OCI-LY1 (cell line): ENCODE results near the gene EPM2AIP1.

Source experiments
- H2AFZ ChIP-seq: fragments of 200-600 bp; sonication (generic), shearing (Covaris generic); 2 replicates; pipeline ENCODE4 v1.6.0; 2014; ENCODE audit warnings: antibody characterized with exemption, mild to moderate bottlenecking, low read length
- H3F3A ChIP-seq: fragments of 200-600 bp; sonication (generic), shearing (Covaris generic); 2 replicates; pipeline ENCODE4 v1.6.0; 2014; ENCODE audit warnings: mild to moderate bottlenecking, antibody characterized with exemption, low read length, moderate library complexity; ENCODE audit not compliant: insufficient read depth
- H3K27ac ChIP-seq: fragments of 200-600 bp; sonication (generic); 2 replicates; pipeline ENCODE4 v1.5.1; 2014; ENCODE audit warnings: low read length, mixed run types, mild to moderate bottlenecking, low read depth; ENCODE audit not compliant: poor library complexity, severe bottlenecking
- H3K27me3 ChIP-seq: fragments of 200-600 bp; sonication (generic); 2 replicates; pipeline ENCODE4 v1.6.0; 2014; ENCODE audit warnings: antibody characterized with exemption, mild to moderate bottlenecking, low read length, moderate library complexity; ENCODE audit not compliant: insufficient read depth
- H3K36me3 ChIP-seq: fragments of 200-600 bp; sonication (generic); 2 replicates; pipeline ENCODE4 v1.6.1; 2014; ENCODE audit warnings: mild to moderate bottlenecking, antibody characterized with exemption, low read length, moderate library complexity, mixed read lengths; ENCODE audit not compliant: insufficient read depth
- H3K4me1 ChIP-seq: fragments of 200-600 bp; sonication (generic); 2 replicates; pipeline ENCODE4 v1.5.1; 2014; ENCODE audit warnings: mild to moderate bottlenecking, low read length, moderate library complexity; ENCODE audit not compliant: insufficient read depth, severe bottlenecking
- H3K4me2 ChIP-seq: fragments of 200-600 bp; sonication (generic), shearing (Covaris generic); 2 replicates; pipeline ENCODE4 v1.6.1; 2014; ENCODE audit warnings: low read length
- H3K4me3 ChIP-seq: fragments of 200-600 bp; sonication (generic); 2 replicates; pipeline ENCODE4 v1.5.1; 2014; ENCODE audit warnings: low read length, low read depth, mild to moderate bottlenecking, mixed read lengths; ENCODE audit not compliant: poor library complexity, severe bottlenecking
- H3K79me2 ChIP-seq: fragments of 200-600 bp; shearing (Covaris generic); 2 replicates; pipeline ENCODE4 v1.6.1; 2016; ENCODE audit warnings: mixed run types, low read length, mixed read lengths; ENCODE audit not compliant: insufficient read depth
- H3K9ac ChIP-seq: fragments of 200-600 bp; sonication (generic), shearing (Covaris generic); 2 replicates; pipeline ENCODE4 v1.6.1; 2014; ENCODE audit warnings: mild to moderate bottlenecking, low read length, mixed read lengths
- H3K9me2 ChIP-seq: fragments of 200-600 bp; sonication (generic), shearing (Covaris generic); 2 replicates; pipeline ENCODE4 v1.6.1; 2014; ENCODE audit warnings: low read depth, mild to moderate bottlenecking, low read length, mixed read lengths
- H3K9me3 ChIP-seq: fragments of 200-600 bp; shearing (Covaris generic); 2 replicates; pipeline ENCODE4 v1.6.1; 2014; ENCODE audit warnings: low read length, mixed read lengths
- H4K20me1 ChIP-seq: fragments of 200-600 bp; sonication (generic), shearing (Covaris generic); 2 replicates; pipeline ENCODE4 v1.6.0; 2016; ENCODE audit warnings: mild to moderate bottlenecking, low read length; ENCODE audit not compliant: insufficient read depth
- CTCF ChIP-seq: fragments of 200-600 bp; sonication (generic), shearing (Covaris generic); IDR thresholded peaks from 2 replicates; pipeline ENCODE4 v1.5.1; 2017; ENCODE audit warnings: mild to moderate bottlenecking, antibody characterized with exemption, low read length, moderate library complexity, mixed read lengths
- EZH2 ChIP-seq: fragments of 200-600 bp; sonication (generic), shearing (Covaris generic); IDR thresholded peaks from 2 replicates; pipeline ENCODE4 v1.8.0; 2017; ENCODE audit warnings: borderline replicate concordance, mixed run types, mild to moderate bottlenecking, antibody characterized with exemption, low read length, moderate library complexity, mixed read lengths

The EPM2AIP1 gene

GRCh38 chr3:36943601-36944000, 49.3 kb downstream of the EPM2AIP1 start:
- H4K20me1 ChIP-seq, result no peaks in the 10 kb centered on the region
- no peaks in the 10 kb centered on the region for H3K9me2 ChIP-seq
- peak overlapping the region; percentile 78 for H3K4me3 ChIP-seq
- TF ChIP-seq CTCF (no peak), EZH2 (no peak)
- no peaks in the 10 kb centered on the region for H3K36me3 ChIP-seq
- no peak overlapping the region for H2AFZ ChIP-seq
- peak overlapping the region; percentile 82 for H3K9ac ChIP-seq
- H3K4me1 ChIP-seq, result peaks cover 23% of the 10 kb centered on the region
- peak overlapping the region; percentile 47 for H3K27ac ChIP-seq
- peaks cover 6% of the 10 kb centered on the region; the same call in 1 of the 2 replicates for H3K9me3 ChIP-seq
- H3F3A ChIP-seq, result no peaks in the 10 kb centered on the region
- no peaks in the 10 kb centered on the region for H3K27me3 ChIP-seq
- H3K4me2 ChIP-seq, result peak overlapping the region; percentile 71
- H3K79me2 ChIP-seq, result peaks cover 12% of the 10 kb centered on the region

- Histone ChIP-seq H3K36me3 (no peaks in the 10 kb centered on the region), H3K4me2 (no peak overlapping the region), H3K27me3 (no peaks in the 10 kb centered on the region), H4K20me1 (no peaks in the 10 kb centered on the region), H3K9me2 (no peaks in the 10 kb centered on the region), H3K4me1 (peaks cover 23% of the 10 kb centered on the region), H3K9ac (no peak overlapping the region), H3F3A (no peaks in the 10 kb centered on the region), H3K4me3 (no peak overlapping the region), H3K79me2 (peaks cover 12% of the 10 kb centered on the region), H2AFZ (no peak overlapping the region), H3K27ac (no peak overlapping the region), H3K9me3 (peaks cover 6% of the 10 kb centered on the region; the same call in 1 of the 2 replicates)
- no peak for TF ChIP-seq CTCF
- no peak for TF ChIP-seq EZH2
These were observed 50.2 kb downstream of the EPM2AIP1 start for GRCh38 chr3:36942638-36943248.

GRCh38 chr3:36941658-36942057, 51.3 kb downstream of the EPM2AIP1 start:
- H3K27me3 ChIP-seq, result no peaks in the 10 kb centered on the region
- H3K9ac ChIP-seq, result no peak overlapping the region
- no peak overlapping the region for H3K4me3 ChIP-seq
- H2AFZ ChIP-seq, result no peak overlapping the region
- peaks cover under 1% of the 10 kb centered on the region; the same call in 1 of the 2 replicates for H3K9me3 ChIP-seq
- H3F3A ChIP-seq, result no peaks in the 10 kb centered on the region
- H3K9me2 ChIP-seq, result no peaks in the 10 kb centered on the region
- H3K27ac ChIP-seq, result no peak overlapping the region
- no peaks in the 10 kb centered on the region for H4K20me1 ChIP-seq
- no peaks in the 10 kb centered on the region for H3K36me3 ChIP-seq
- H3K4me2 ChIP-seq, result no peak overlapping the region
- peaks cover 23% of the 10 kb centered on the region for H3K4me1 ChIP-seq
- no peak for TF ChIP-seq EZH2
- peaks cover 12% of the 10 kb centered on the region for H3K79me2 ChIP-seq

- H3F3A ChIP-seq, result no peaks in the 10 kb centered on the region
- H3K79me2 ChIP-seq, result peaks cover 12% of the 10 kb centered on the region
- no peak overlapping the region for H3K9ac ChIP-seq
- H3K27me3 ChIP-seq, result no peaks in the 10 kb centered on the region
- H3K9me3 ChIP-seq, result no peaks in the 10 kb centered on the region
- H3K4me3 ChIP-seq, result no peak overlapping the region
- no peaks in the 10 kb centered on the region for H3K9me2 ChIP-seq
- H3K4me2 ChIP-seq, result no peak overlapping the region
- no peaks in the 10 kb centered on the region for H4K20me1 ChIP-seq
- peaks cover 23% of the 10 kb centered on the region for H3K4me1 ChIP-seq
- no peak overlapping the region for H3K27ac ChIP-seq
- no peaks in the 10 kb centered on the region for H3K36me3 ChIP-seq
- H2AFZ ChIP-seq, result no peak overlapping the region
- no peak for TF ChIP-seq EZH2
- no peak for TF ChIP-seq CTCF
These were observed 51.8 kb downstream of the EPM2AIP1 start for GRCh38 chr3:36941162-36941561.
